Activated T-cell treated with anti-CD3 and anti-CD28 coated beads for 4 hours (primary cell): ENCODE measurements around the gene RAB37.

ENCODE experiments used
- DNase-seq: peaks from one replicate; pipeline ENCODE4 v3.0.0-alpha.2; 2020

The RAB37 gene

GRCh38 chr17:74728702-74729075 is 8.4 kb upstream of the RAB37 start:
- DNase-seq = no peak

DNA sequence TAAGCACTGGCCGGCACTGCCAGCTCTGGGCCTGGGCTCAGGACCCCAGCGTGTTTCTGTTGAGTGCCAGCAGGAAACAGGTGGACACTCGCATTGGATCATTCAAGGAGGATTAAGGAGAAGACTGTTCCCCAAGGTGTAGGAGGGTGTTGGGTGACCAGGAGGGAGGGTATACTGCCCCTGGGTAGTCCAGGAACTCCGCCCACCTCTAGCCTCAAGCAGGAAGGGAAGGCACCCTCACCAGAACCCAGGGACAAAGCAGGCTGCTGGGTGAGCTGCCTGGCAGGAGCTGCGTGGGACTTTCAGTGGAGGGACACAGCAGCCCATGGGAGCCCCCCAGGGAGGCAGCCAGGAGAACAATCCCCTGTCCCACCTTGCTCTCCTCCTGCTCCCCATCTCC is 7.7 kb upstream of the RAB37 start:
- no peak for DNase-seq

DNA sequence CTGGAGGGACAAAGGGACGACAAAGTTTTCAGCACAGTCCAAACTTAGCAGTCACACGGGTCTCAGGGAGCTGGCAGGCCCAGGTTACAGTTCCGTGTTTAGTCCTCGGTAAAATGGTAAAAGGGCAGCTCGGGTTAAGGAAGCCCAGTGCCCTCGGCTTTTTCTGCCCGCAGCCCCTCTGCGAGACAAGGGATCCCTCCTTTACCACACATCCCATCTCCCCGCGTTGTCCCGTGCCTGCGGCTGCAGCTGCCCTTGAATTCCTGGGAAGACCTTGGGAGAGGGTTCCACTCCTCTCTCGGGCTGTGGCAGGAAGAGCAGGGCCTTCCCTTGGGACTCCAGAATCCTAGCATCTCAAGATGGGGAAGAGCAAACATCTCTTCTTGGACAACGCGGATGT is 7.2 kb upstream of the RAB37 start:
- no peak for DNase-seq

DNA sequence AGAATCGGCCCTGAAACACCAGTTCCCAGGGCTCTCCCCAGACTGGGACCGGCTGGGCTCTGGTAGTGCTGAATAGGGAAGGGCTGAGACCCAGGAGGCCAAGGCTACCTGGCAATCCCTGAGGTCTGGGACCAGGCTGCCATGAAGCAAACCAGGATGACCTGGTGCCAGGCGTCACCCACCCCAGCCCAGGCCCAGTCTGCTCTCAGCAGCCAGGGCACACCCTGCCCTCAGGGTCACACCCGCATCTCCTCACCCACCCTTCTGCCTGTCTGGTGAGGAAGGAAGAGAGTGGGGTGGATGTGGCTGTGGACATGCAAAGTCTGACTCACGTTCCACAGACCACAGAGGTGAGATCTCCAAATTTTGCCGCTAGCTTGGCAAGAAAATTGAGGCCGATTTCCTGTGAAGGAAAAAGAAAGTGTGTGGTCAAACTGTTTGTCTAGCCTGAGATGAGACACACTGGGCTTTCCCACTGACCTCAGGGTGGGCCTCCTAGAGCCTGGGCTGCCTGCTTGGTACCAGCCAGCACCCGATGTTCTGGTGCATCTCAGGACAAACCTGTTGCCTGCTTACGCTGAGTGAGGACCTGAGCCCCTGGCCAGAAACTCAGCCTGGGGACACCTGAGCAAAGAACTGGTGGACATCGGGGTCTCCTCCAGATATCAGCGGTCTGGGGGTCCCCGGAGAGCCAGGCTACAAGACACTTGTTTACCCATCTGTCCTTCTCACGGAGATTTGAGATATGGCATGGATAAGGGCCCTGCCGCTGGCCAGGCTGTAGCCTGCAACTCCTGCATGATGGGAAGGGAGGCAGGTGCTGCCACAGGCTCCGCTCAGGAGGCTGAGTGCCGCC is 6.3 kb upstream of the RAB37 start:
- DNase-seq = no peak

DNA sequence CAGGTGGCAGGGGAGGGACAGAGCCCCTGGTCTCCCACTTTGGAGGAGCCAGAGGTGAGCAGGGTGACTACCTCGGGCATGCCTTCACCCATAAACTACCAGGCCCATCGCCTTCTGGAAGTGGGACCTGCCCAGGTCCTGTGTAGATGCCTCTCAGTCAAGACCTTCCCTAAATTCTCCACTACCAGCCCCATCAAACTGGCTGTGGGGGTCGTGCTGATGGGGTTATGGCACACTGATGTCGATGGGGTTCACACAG is 5.8 kb upstream of the RAB37 start:
- no peak for DNase-seq

DNA sequence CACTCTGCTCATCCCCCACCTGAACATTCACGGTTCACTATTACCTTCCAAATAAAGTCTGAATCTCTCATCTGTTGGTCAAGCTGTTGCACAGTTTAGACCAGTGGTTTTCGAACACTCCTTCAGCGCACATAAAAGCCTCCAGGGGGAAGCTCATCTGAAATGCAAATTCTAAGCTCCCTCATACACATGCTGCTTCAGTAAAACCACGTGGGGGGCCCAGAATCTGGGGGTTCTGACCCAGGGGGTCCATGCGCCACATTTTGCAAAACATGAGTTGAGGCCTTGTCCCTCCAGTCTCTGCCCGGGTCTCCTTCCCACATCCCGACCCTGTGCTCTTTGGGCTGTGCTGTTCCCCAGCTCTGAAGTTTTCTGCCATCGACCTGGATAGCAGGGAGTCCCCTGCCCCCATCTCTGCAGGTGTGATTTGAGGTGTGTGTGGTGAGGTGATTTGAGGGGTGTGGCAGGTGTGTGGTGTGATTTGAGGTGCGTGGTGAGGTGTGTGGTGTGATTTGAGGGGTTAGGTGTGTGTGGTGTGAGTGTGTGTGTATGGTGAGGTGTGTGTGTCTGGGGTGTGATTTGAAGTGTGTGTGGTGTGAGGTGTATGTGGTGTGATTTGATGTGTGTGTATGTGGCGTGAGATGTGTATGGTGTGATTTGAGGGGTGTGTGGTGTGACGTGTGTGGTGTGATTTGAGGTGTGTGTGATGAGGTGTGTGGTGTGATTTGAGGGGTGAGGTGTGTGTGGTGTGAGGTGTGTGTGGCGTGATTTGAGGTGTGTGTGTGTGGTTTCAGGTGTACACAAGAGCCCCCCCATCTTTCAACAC is 4.8 kb upstream of the RAB37 start:
- no peak for DNase-seq

GRCh38 chr17:74733365-74734122 is 3.5 kb upstream of the RAB37 start:
- no peak for DNase-seq

DNA sequence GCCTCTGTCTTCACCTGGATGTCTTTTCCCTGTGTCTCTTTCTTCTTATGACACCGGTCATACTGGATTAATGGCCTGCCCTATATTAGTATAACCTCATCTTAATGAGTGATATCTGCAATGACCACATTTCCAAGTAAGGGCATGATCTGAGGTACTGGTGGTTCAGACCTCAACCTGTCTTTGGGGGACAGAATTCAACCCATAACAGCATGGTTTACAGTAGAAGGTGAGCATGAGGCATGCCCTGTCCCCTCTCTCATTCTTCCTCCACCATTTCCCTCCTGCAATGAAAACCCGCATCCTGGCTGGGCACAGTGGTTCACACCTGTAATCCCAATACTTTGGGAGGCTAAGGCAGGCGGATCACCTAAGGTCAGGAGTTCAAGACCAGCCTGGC is 2.8 kb upstream of the RAB37 start:
- DNase-seq = no peak

GRCh38 chr17:74737299-74738050 is 419 bp downstream of the RAB37 start:
- DNase-seq = no peak

- DNase-seq = no peak
Measured at GRCh38 chr17:74738051-74738996, 1.3 kb downstream of the RAB37 start.

DNA sequence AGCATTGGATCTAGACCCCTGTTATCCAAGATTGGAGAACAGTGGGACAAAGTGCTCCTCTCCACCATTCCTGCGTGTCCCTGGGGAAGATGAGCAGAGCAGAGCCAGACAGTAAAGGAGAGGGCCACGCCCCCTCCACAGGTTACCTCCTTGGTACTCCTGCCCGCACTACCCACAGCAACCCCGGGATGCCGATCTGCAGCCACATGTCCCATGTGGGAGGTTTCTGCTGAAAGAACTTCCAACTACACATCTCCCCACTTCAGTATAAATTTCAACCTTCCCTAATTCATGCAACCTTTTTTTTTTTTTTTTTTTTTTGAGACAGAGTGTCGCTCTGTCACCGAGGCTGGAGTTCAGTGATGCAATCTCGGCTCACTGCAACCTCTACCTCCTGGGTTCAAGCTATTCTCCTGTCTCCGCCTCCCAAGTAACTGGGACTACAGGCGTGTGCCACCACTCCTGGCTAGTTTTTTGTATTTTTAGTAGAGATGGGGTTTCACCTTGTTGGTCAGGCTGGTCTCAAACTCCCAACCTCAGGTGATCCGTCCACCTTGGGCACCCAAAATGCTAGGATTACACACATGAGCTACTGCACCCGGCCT is 2.3 kb downstream of the RAB37 start:
- no peak for DNase-seq

- DNase-seq = no peak
Measured at GRCh38 chr17:74740173-74740572, 3.1 kb downstream of the RAB37 start.

- DNase-seq = no peak
Measured at GRCh38 chr17:74740641-74741387, 3.8 kb downstream of the RAB37 start.

GRCh38 chr17:74742153-74742515 is 5.1 kb downstream of the RAB37 start:
- no peak for DNase-seq

DNA sequence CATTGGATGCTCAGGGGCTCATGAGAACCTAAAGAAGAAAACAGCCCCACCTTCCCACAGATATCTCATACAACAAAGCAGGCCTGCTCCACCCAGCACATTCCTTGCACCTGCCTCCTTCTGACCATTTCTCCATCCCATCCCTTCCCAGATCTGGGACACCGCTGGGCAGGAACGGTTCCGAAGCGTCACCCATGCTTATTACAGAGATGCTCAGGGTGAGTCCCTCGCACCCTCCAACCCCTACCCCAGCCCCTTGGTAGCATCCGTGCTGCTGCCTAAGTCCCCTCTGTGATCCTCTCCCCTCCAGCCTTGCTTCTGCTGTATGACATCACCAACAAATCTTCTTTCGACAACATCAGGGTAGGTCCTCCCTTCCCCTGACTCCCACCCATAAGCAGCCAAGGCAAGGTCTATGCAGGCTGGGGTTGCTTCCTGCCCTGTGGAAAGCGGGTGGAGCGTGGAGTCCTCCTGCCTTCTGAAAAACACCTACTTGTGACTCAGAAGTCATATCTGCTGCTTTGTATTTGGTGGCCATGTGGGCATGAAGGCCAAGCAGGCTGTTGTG is 6.0 kb downstream of the RAB37 start:
- no peak for DNase-seq

DNA sequence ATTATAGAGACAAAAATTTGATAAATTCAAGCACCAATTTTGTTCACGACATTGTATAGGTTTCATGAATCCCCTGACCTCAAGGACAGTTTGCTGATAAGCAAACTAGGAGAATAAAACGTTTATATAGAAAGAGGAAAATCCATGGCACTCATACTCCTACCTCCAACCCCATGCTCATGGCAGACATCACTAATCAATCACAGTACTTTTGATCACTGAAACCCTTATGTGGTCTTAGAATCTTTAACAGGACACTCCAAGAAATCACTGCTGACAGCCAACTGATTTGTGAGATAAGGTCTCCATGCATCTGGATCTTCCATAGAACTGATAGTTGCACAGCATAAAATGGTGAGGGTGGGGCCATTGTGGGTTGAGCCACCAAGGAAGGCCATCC is 6.7 kb downstream of the RAB37 start:
- no peak for DNase-seq

GRCh38 chr17:74744349-74744713 is 7.3 kb downstream of the RAB37 start:
- no peak for DNase-seq

DNA sequence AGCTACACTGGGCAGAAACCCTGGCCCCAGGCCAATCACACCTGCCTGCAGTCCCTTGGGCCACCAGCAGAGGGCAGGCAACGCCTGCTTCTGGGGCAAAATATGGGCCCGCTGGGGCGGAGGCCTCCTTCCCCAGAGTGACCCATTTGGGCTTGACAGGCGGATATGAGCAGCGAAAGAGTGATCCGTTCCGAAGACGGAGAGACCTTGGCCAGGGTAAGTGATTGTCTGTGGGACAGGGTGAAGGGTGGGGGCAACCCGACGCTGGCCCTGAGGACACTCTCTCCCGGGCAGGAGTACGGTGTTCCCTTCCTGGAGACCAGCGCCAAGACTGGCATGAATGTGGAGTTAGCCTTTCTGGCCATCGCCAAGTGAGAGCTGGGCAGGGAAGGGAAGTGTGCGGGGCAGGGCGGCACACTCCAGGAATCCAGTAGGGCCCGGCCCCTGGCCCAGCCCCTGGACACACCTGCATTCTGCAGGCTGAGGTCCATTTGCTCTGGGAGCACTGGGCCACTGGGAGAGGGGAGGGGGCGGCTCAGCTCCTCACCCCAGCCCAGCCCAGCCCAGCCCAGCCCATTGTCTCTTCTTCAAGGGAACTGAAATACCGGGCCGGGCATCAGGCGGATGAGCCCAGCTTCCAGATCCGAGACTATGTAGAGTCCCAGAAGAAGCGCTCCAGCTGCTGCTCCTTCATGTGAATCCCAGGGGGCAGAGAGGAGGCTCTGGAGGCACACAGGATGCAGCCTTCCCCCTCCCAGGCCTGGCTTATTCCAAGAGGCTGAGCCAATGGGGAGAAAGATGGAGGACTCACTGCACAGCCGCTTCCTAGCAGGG is 7.9 kb downstream of the RAB37 start:
- peak; percentile 78 for DNase-seq

- DNase-seq = no peak
Measured at GRCh38 chr17:74745548-74746177, 8.6 kb downstream of the RAB37 start.
